SU-DHL-6 (cell line): ENCODE results near the gene ZNF737.
"Not testable (repeated sequence)": the region's sequence is repeated elsewhere in the genome, so short reads cannot be mapped to it uniquely, and the experiment has no call there.

Experiments used
- H2AFZ ChIP-seq: fragments of 200-600 bp; sonication (generic); 2 replicates; pipeline ENCODE4 v1.6.1; 2014; ENCODE audit warnings: low read depth, mild to moderate bottlenecking, moderate library complexity, mixed read lengths, antibody characterized with exemption, low read length; ENCODE audit not compliant: severe bottlenecking
- H3F3A ChIP-seq: fragments of 200-600 bp; shearing (Covaris generic); 2 replicates; pipeline ENCODE4 v1.6.0; 2016; ENCODE audit warnings: antibody characterized with exemption, mild to moderate bottlenecking; ENCODE audit not compliant: insufficient read depth
- H3K27ac ChIP-seq: fragments of 200-600 bp; sonication (generic); 2 replicates; pipeline ENCODE4 v1.5.1; 2016; ENCODE audit warnings: low read depth, mild to moderate bottlenecking, low read length, moderate library complexity, mixed read lengths
- H3K27me3 ChIP-seq: fragments of 200-600 bp; sonication (generic), shearing (Covaris generic); 2 replicates; pipeline ENCODE4 v1.6.0; 2014; ENCODE audit warnings: mild to moderate bottlenecking, low read length
- H3K36me3 ChIP-seq: fragments of 200-600 bp; sonication (generic); 2 replicates; pipeline ENCODE4 v1.6.1; 2014; ENCODE audit warnings: mild to moderate bottlenecking, low read length, mixed read lengths
- H3K4me2 ChIP-seq: fragments of 300-600, 200-600 bp; shearing (Covaris generic), sonication (generic); 2 replicates; pipeline ENCODE4 v1.6.0; 2014; ENCODE audit warnings: low read length, low read depth, mild to moderate bottlenecking; ENCODE audit not compliant: poor library complexity, severe bottlenecking
- H3K4me3 ChIP-seq: fragments of 200-600 bp; sonication (generic); 2 replicates; pipeline ENCODE4 v1.5.1; 2014; ENCODE audit warnings: antibody characterized with exemption, low read length, mild to moderate bottlenecking, mixed read lengths; ENCODE audit not compliant: insufficient read depth, poor library complexity, severe bottlenecking
- H3K79me2 ChIP-seq: fragments of 200-600 bp; sonication (generic); 2 replicates; pipeline ENCODE4 v1.6.1; 2014; ENCODE audit warnings: mild to moderate bottlenecking, low read length, moderate library complexity; ENCODE audit not compliant: insufficient read depth
- H3K9ac ChIP-seq: fragments of 200-600 bp; sonication (generic); 2 replicates; pipeline ENCODE4 v1.7.0; 2014; ENCODE audit warnings: mild to moderate bottlenecking, low read length
- H3K9me2 ChIP-seq: fragments of 200-600 bp; sonication (generic); replicated peaks from 2 replicates; pipeline ENCODE4 v1.6.1; 2014; ENCODE audit warnings: low read length; ENCODE audit not compliant: insufficient read depth
- H3K9me3 ChIP-seq: fragments of 200-600 bp; sonication (generic); 2 replicates; pipeline ENCODE4 v1.6.1; 2014; ENCODE audit warnings: low read length, mixed read lengths; ENCODE audit not compliant: insufficient read depth
- H4K20me1 ChIP-seq: fragments of 200-600 bp; sonication (generic); 2 replicates; pipeline ENCODE4 v1.6.1; 2014; ENCODE audit warnings: low read depth, mild to moderate bottlenecking, antibody characterized with exemption, low read length, moderate library complexity, mixed read lengths
- EZH2phosphoT487 ChIP-seq: fragments of 200-600 bp; sonication (generic), shearing (Covaris generic); conservative IDR thresholded peaks from 2 replicates; pipeline ENCODE4 v1.6.1; 2018; ENCODE audit warnings: mild to moderate bottlenecking, antibody characterized with exemption, low read length, moderate library complexity, mixed read lengths
- TF ChIP-seq, protein P1 (sequence below): fragments of 200-600 bp; sonication (generic); IDR thresholded peaks from one replicate; pipeline ENCODE4 v1.5.1; 2017; ENCODE audit warnings: antibody characterized with exemption, mild to moderate bottlenecking, low read length, moderate library complexity; ENCODE audit not compliant: insufficient read depth, poor library complexity, severe bottlenecking

ZNF737 gene

DNA sequence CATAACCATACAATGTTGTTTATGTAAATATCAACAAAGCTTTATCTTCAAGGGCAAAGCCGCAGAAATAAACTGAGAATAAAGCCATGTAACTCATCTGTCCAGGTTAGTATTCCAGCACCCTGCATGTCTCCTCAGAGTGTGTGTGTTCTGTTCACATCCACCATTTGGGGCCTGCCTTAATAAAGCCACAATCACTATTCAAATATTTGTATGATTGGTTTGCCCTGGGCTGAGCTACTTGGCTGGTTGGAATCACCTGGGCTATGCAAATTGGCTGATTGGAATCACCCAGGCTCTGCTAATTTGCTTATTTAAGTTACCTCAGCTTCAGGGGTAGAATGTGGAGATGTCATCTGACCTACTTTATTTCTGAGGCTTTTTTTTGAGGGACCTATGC, 42.4 kb upstream of the ZNF737 start:
- Histone ChIP-seq H3K9me3 (peaks cover 7% of the 10 kb centered on the region; the same call in 1 of the 2 replicates), H3F3A (no peaks in the 10 kb centered on the region), H3K27me3 (no peaks in the 10 kb centered on the region), H3K36me3 (no peaks in the 10 kb centered on the region), H2AFZ (no peak overlapping the region), H3K9ac (no peak overlapping the region), H3K27ac (no peak overlapping the region), H4K20me1 (no peaks in the 10 kb centered on the region), H3K4me2 (no peak overlapping the region), H3K79me2 (no peaks in the 10 kb centered on the region), H3K4me3 (no peak overlapping the region), H3K9me2 (0 out of 2 replicates have a peak, but pooled peaks cover 3% of the 10 kb centered on the region)
- TF ChIP-seq EZH2phosphoT487, result no peak
- TF ChIP-seq, protein P1, sequence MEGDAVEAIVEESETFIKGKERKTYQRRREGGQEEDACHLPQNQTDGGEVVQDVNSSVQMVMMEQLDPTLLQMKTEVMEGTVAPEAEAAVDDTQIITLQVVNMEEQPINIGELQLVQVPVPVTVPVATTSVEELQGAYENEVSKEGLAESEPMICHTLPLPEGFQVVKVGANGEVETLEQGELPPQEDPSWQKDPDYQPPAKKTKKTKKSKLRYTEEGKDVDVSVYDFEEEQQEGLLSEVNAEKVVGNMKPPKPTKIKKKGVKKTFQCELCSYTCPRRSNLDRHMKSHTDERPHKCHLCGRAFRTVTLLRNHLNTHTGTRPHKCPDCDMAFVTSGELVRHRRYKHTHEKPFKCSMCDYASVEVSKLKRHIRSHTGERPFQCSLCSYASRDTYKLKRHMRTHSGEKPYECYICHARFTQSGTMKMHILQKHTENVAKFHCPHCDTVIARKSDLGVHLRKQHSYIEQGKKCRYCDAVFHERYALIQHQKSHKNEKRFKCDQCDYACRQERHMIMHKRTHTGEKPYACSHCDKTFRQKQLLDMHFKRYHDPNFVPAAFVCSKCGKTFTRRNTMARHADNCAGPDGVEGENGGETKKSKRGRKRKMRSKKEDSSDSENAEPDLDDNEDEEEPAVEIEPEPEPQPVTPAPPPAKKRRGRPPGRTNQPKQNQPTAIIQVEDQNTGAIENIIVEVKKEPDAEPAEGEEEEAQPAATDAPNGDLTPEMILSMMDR, result no peak

DNA sequence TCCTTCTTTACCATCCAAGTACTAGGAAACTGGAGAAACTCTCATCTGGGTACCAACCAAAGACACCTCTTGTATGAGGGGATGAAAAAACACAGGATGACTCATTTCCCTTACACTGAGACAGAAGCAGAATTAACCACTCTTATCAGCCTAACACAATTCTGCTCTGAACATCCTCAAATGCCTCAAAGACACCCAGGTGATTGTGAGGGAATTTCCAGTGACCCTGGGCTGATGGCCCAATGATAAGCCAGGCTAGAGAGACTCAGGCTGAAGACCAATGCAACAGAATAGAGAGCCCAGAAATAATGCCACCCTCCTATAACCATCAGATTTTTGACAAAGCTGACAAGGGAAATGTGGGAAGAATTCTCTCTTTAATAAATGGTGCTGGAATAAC, 7.0 kb downstream of the ZNF737 start:
- Histone ChIP-seq H3F3A (no peaks in the 10 kb centered on the region), H3K9ac (no peak overlapping the region), H3K27ac (no peak overlapping the region), H2AFZ (no peak overlapping the region), H3K27me3 (no peaks in the 10 kb centered on the region), H3K79me2 (peaks cover 92% of the 10 kb centered on the region), H3K4me2 (no peak overlapping the region), H3K36me3 (peaks cover 76% of the 10 kb centered on the region), H4K20me1 (no peaks in the 10 kb centered on the region), H3K9me3 (peaks cover 42% of the 10 kb centered on the region; the same call in 1 of the 2 replicates), H3K4me3 (no peak overlapping the region), H3K9me2 (no peaks in the 10 kb centered on the region)
- TF ChIP-seq, protein P1, result no peak
- TF ChIP-seq EZH2phosphoT487, result no peak

DNA sequence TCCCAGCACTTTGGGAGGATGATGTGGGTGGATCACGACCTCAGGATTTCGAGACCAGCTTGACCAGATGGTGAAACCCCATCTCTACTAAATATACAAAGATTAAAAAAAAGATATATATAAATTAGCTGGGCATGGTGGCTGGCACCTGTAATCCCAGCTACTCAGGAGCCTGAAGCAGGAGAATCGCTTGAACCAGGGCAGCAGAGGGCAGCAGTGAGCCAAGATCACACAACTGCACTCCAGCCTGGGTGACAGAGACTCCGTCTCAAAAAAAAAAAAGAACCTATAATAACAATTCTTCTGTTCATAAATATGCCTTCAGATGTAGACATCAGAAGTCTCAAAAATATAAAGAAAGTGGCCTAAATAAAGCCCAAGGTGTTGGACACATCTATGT, 7.6 kb downstream of the ZNF737 start:
- no peak for TF ChIP-seq EZH2phosphoT487
- TF ChIP-seq, protein P1, result no peak

DNA sequence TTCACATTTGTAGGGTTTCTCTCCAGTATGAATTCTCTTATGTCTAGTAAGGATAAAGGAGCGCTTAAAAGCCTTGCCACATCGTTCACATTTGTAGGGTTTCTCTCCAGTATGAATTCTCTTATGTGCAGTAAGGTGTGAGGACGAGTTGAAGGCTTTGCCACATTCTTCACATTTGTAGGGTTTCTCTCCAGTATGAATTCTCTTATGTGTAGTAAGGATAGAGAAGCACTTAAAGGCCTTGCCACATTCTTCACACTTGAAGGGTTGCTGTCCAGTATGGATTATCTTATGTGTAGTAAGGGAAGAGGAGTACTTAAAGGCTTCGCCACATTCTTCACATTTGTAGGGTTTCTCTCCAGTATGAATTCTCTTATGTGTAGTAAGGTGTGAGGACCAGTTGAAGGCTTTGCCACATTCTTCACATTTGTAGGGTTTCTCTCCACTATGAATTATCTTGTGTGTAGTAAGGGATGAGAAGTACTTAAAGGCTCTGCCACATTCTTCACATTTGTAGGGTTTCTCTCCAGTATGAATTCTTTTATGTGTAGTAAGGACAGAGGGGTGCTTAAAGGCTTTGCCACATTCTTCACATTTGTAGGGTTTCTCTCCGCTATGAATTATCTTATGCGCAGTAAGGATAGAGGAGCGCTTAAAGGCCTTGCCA, 20.8 kb downstream of the ZNF737 start:
- Histone ChIP-seq H3K9me3 (peaks cover 71% of the 10 kb centered on the region), H3K36me3 (peaks cover 87% of the 10 kb centered on the region)
- not testable (repeated sequence) for H3K27me3 ChIP-seq, H4K20me1 ChIP-seq, H3K9me2 ChIP-seq, H3K4me2 ChIP-seq, H3K9ac ChIP-seq, H3F3A ChIP-seq, H2AFZ ChIP-seq, H3K27ac ChIP-seq, H3K79me2 ChIP-seq, H3K4me3 ChIP-seq

More for the DNA sequence above, 7.6 kb downstream of the ZNF737 start:
- H3F3A ChIP-seq, result no peaks in the 10 kb centered on the region
- no peak overlapping the region for H3K27ac ChIP-seq
- H3K9ac ChIP-seq, result no peak overlapping the region
- H3K36me3 ChIP-seq, result peaks cover 77% of the 10 kb centered on the region
- peaks cover 42% of the 10 kb centered on the region; the same call in 1 of the 2 replicates for H3K9me3 ChIP-seq
- H3K4me2 ChIP-seq, result no peak overlapping the region
- H3K4me3 ChIP-seq, result no peak overlapping the region
- peaks cover 92% of the 10 kb centered on the region for H3K79me2 ChIP-seq
- H4K20me1 ChIP-seq, result no peaks in the 10 kb centered on the region
- no peaks in the 10 kb centered on the region for H3K27me3 ChIP-seq
- no peaks in the 10 kb centered on the region for H3K9me2 ChIP-seq
- no peak overlapping the region for H2AFZ ChIP-seq

DNA sequence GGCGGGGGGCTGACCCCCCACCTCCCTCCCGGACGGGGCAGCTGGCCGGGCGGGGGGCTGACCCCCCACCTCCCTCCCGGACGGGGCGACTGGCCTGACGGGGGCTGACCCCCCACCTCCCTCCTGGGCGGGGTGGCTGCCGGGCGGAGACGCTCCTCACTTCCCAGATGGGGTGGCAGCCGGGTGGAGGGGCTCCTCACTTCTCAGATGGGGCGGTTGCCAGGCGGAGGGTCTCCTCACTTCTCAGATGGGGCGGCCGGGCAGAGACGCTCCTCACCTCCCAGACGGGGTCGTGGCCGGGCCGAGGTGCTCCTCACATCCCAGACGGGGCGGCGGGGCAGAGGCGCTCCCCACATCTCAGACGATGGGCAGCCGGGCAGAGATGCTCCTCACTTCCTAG, 35.3 kb downstream of the ZNF737 start:
- H3K36me3 ChIP-seq, result peaks cover 18% of the 10 kb centered on the region
- H3K79me2 ChIP-seq, H3K9me2 ChIP-seq, H3F3A ChIP-seq, H4K20me1 ChIP-seq, H3K27ac ChIP-seq, H3K27me3 ChIP-seq, H3K9me3 ChIP-seq, H3K4me3 ChIP-seq, H2AFZ ChIP-seq, H3K9ac ChIP-seq, H3K4me2 ChIP-seq: not testable (repeated sequence)
